ENCODE results near the gene ABI3.

DNA sequence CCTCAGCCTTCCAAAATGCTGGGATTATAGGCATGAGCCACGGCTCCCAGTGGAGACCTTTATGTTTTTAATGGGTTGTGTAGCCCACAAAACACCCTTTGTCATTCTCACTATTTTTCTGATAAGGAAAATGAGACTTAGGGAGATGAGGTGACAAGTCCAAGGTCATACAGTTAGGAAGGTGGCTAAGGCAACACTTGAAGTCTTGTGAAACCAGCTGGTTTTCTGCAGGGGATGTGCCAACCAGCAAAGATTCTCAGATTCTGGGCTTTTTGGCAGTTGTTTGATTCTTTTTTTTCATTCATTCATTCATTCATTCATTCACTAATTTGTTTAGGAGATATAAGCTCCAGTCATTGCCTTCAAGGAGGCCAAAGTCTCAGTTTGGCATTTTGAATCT is 30.1 kb downstream of the ABI3 start:
- no peak for TF ChIP-seq IRF2 (CRISPR knock-in tag; IDR thresholded peaks at IDR 0.05)
- no peak for TF ChIP-seq U2AF2 (optimal IDR thresholded peaks at IDR 0.05; ENCODE audit: low read depth, low read length)
- no peak for TF ChIP-seq JUN (IDR thresholded peaks at IDR 0.05; ENCODE audit: borderline replicate concordance, low read depth, low read length)
- TF ChIP-seq JUN (CRISPR knock-in tag; IDR thresholded peaks at IDR 0.05; ENCODE audit: borderline replicate concordance) = no peak
- TF ChIP-seq ZBED1 (IDR thresholded peaks at IDR 0.05) = no peak
- TF ChIP-seq, protein P1, sequence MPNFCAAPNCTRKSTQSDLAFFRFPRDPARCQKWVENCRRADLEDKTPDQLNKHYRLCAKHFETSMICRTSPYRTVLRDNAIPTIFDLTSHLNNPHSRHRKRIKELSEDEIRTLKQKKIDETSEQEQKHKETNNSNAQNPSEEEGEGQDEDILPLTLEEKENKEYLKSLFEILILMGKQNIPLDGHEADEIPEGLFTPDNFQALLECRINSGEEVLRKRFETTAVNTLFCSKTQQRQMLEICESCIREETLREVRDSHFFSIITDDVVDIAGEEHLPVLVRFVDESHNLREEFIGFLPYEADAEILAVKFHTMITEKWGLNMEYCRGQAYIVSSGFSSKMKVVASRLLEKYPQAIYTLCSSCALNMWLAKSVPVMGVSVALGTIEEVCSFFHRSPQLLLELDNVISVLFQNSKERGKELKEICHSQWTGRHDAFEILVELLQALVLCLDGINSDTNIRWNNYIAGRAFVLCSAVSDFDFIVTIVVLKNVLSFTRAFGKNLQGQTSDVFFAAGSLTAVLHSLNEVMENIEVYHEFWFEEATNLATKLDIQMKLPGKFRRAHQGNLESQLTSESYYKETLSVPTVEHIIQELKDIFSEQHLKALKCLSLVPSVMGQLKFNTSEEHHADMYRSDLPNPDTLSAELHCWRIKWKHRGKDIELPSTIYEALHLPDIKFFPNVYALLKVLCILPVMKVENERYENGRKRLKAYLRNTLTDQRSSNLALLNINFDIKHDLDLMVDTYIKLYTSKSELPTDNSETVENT (CRISPR knock-in tag; IDR thresholded peaks at IDR 0.05) = no peak
- TF ChIP-seq, protein P2, sequence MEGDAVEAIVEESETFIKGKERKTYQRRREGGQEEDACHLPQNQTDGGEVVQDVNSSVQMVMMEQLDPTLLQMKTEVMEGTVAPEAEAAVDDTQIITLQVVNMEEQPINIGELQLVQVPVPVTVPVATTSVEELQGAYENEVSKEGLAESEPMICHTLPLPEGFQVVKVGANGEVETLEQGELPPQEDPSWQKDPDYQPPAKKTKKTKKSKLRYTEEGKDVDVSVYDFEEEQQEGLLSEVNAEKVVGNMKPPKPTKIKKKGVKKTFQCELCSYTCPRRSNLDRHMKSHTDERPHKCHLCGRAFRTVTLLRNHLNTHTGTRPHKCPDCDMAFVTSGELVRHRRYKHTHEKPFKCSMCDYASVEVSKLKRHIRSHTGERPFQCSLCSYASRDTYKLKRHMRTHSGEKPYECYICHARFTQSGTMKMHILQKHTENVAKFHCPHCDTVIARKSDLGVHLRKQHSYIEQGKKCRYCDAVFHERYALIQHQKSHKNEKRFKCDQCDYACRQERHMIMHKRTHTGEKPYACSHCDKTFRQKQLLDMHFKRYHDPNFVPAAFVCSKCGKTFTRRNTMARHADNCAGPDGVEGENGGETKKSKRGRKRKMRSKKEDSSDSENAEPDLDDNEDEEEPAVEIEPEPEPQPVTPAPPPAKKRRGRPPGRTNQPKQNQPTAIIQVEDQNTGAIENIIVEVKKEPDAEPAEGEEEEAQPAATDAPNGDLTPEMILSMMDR (IDR thresholded peaks at IDR 0.05 in 2 of 3, conservative IDR thresholded peaks at IDR 0.05 in 1 of 3; ENCODE audit: insufficient read depth in 2 of 3, low read depth in 1 of 3, low read length in 3 of 3) = no peak
- TF ChIP-seq ZFX (CRISPR knock-in tag; IDR thresholded peaks at IDR 0.05) = no peak
- TF ChIP-seq CHD2 (IDR thresholded peaks at IDR 0.05; ENCODE audit: low read depth, low read length) = no peak
- no peak for TF ChIP-seq JUND (IDR thresholded peaks at IDR 0.05; ENCODE audit: borderline replicate concordance, low read depth, low read length)
- no peak for TF ChIP-seq JUND (tag; IDR thresholded peaks at IDR 0.05; ENCODE audit: borderline replicate concordance, low read depth, low read length)

Data from K562 (cell line).